ENCODE data around the gene FGFR1OP2. TPM values are rescaled to one million over a fixed set of nuclear protein-coding genes. Genes with fewer than 3 reads are reported as not detected.

The FGFR1OP2 gene
- total and polyA plus RNA-seq, 4 donors, result 11.9 to 76.0 (median 27.6) TPM

DNA sequence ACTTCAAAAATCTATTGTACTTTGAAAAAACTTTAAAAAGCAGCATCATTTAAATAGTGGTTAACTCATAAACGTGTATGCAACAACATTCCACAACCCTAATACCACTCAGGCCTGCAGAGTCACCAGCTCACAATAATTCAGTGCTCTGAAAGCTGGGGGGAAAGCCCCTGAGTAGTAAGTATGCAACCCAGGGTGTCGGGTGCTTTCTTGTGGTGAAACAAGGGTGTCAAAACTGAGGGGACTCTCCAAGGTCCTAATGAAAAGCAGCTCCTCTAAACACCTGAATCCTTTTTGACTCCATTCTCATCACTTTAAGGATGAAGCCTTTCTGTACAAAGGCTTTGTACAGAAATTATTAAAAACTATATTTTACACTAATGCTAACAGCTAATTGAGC, 33.7 kb downstream of the FGFR1OP2 start:
- H3K4me3 ChIP-seq (ENCODE audit: low read depth in 1 of 3, low read length in 3 of 3), result no peak overlapping the region
- TF ChIP-seq, protein P1, sequence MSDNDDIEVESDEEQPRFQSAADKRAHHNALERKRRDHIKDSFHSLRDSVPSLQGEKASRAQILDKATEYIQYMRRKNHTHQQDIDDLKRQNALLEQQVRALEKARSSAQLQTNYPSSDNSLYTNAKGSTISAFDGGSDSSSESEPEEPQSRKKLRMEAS (IDR thresholded peaks at IDR 0.05), result no peak
- TF ChIP-seq EGR1 (IDR thresholded peaks at IDR 0.05; ENCODE audit: low read depth in 2 of 2) (no peak), HNF4G (IDR thresholded peaks at IDR 0.05) (no peak), YY1 (IDR thresholded peaks at IDR 0.05) (no peak), FOXA2 (IDR thresholded peaks at IDR 0.05) (no peak), TAF1 (conservative IDR thresholded peaks at IDR 0.05) (no peak), GABPA (IDR thresholded peaks at IDR 0.05 in 1 of 2, conservative IDR thresholded peaks at IDR 0.05 in 1 of 2) (no peak), NR2F2 (IDR thresholded peaks at IDR 0.05) (no peak), FOXA1 (IDR thresholded peaks at IDR 0.05) (no peak), SP1 (IDR thresholded peaks at IDR 0.05) (no peak), HNF4A (conservative IDR thresholded peaks at IDR 0.05) (no peak), JUND (IDR thresholded peaks at IDR 0.05) (no peak)
- TF ChIP-seq, protein P2, sequence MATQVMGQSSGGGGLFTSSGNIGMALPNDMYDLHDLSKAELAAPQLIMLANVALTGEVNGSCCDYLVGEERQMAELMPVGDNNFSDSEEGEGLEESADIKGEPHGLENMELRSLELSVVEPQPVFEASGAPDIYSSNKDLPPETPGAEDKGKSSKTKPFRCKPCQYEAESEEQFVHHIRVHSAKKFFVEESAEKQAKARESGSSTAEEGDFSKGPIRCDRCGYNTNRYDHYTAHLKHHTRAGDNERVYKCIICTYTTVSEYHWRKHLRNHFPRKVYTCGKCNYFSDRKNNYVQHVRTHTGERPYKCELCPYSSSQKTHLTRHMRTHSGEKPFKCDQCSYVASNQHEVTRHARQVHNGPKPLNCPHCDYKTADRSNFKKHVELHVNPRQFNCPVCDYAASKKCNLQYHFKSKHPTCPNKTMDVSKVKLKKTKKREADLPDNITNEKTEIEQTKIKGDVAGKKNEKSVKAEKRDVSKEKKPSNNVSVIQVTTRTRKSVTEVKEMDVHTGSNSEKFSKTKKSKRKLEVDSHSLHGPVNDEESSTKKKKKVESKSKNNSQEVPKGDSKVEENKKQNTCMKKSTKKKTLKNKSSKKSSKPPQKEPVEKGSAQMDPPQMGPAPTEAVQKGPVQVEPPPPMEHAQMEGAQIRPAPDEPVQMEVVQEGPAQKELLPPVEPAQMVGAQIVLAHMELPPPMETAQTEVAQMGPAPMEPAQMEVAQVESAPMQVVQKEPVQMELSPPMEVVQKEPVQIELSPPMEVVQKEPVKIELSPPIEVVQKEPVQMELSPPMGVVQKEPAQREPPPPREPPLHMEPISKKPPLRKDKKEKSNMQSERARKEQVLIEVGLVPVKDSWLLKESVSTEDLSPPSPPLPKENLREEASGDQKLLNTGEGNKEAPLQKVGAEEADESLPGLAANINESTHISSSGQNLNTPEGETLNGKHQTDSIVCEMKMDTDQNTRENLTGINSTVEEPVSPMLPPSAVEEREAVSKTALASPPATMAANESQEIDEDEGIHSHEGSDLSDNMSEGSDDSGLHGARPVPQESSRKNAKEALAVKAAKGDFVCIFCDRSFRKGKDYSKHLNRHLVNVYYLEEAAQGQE (IDR thresholded peaks at IDR 0.05), result no peak
- TF ChIP-seq, protein P3, sequence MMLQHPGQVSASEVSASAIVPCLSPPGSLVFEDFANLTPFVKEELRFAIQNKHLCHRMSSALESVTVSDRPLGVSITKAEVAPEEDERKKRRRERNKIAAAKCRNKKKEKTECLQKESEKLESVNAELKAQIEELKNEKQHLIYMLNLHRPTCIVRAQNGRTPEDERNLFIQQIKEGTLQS (IDR thresholded peaks at IDR 0.05), result no peak
- TF ChIP-seq, protein P4, sequence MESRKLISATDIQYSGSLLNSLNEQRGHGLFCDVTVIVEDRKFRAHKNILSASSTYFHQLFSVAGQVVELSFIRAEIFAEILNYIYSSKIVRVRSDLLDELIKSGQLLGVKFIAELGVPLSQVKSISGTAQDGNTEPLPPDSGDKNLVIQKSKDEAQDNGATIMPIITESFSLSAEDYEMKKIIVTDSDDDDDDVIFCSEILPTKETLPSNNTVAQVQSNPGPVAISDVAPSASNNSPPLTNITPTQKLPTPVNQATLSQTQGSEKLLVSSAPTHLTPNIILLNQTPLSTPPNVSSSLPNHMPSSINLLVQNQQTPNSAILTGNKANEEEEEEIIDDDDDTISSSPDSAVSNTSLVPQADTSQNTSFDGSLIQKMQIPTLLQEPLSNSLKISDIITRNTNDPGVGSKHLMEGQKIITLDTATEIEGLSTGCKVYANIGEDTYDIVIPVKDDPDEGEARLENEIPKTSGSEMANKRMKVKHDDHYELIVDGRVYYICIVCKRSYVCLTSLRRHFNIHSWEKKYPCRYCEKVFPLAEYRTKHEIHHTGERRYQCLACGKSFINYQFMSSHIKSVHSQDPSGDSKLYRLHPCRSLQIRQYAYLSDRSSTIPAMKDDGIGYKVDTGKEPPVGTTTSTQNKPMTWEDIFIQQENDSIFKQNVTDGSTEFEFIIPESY (IDR thresholded peaks at IDR 0.05), result no peak
- 87% methylated on average over 2 of the region's 2 CpGs for WGBS
- no peak overlapping the region for H3K27ac ChIP-seq (ENCODE audit: low read depth in 1 of 2, low read length in 2 of 2)
- no peaks in the 10 kb centered on the region for H3K4me1 ChIP-seq (ENCODE audit: control insufficient read depth in 4 of 4, insufficient read depth in 4 of 4, low read length in 3 of 4)
- no peaks in the 10 kb centered on the region for H3K27me3 ChIP-seq (ENCODE audit: control insufficient read depth in 4 of 4, insufficient read depth in 4 of 4, low read length in 3 of 4)
- H3K36me3 ChIP-seq (ENCODE audit: control insufficient read depth in 4 of 4, insufficient read depth in 3 of 4, low read depth in 1 of 4, low read length in 3 of 4), result peaks cover 0 to 36% (median 22%) of the 10 kb centered on the region in 4 donors
- H3K9ac ChIP-seq (ENCODE audit: low read depth in 1 of 2, low read length in 2 of 2), result no peak overlapping the region
- no peak for DNase-seq (ENCODE audit: low spot score)
- no peaks in the 10 kb centered on the region for H3K9me3 ChIP-seq (ENCODE audit: control insufficient read depth in 4 of 4, low read length in 3 of 4)

DNA sequence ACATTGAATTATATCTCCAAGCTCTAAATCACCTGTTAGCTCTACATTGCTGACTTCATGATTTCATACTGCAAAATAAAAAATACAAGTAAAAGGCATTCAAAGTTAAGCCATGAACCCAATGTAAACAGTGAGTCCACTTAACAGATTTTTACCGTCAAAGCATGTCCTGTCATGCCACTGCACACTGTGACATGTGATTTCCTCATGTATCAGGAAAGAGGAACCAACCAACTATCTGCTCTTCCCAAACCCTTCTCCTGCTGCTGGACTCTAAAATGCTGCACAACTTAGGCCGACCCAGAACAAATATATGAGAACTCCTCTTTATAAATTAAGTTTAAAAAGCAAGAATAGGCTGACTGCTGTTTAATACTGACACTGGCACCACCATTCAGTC, 38.4 kb downstream of the FGFR1OP2 start:
- Histone ChIP-seq H3K36me3 (ENCODE audit: control insufficient read depth in 4 of 4, insufficient read depth in 3 of 4, low read depth in 1 of 4, low read length in 3 of 4) (peaks cover 4 to 49% (median 24%) of the 10 kb centered on the region in 4 donors), H3K4me1 (ENCODE audit: control insufficient read depth in 4 of 4, insufficient read depth in 4 of 4, low read length in 3 of 4) (no peaks in the 10 kb centered on the region), H3K27ac (ENCODE audit: low read depth in 1 of 2, low read length in 2 of 2) (no peak overlapping the region), H3K9me3 (ENCODE audit: control insufficient read depth in 4 of 4, low read length in 3 of 4) (no peaks in the 10 kb centered on the region), H3K27me3 (ENCODE audit: control insufficient read depth in 4 of 4, insufficient read depth in 4 of 4, low read length in 3 of 4) (no peaks in the 10 kb centered on the region), H3K9ac (ENCODE audit: low read depth in 1 of 2, low read length in 2 of 2) (no peak overlapping the region), H3K4me3 (ENCODE audit: low read depth in 1 of 3, low read length in 3 of 3) (no peak overlapping the region)
- 84% methylated on average over 2 of the region's 2 CpGs for WGBS
- TF ChIP-seq, protein P5, sequence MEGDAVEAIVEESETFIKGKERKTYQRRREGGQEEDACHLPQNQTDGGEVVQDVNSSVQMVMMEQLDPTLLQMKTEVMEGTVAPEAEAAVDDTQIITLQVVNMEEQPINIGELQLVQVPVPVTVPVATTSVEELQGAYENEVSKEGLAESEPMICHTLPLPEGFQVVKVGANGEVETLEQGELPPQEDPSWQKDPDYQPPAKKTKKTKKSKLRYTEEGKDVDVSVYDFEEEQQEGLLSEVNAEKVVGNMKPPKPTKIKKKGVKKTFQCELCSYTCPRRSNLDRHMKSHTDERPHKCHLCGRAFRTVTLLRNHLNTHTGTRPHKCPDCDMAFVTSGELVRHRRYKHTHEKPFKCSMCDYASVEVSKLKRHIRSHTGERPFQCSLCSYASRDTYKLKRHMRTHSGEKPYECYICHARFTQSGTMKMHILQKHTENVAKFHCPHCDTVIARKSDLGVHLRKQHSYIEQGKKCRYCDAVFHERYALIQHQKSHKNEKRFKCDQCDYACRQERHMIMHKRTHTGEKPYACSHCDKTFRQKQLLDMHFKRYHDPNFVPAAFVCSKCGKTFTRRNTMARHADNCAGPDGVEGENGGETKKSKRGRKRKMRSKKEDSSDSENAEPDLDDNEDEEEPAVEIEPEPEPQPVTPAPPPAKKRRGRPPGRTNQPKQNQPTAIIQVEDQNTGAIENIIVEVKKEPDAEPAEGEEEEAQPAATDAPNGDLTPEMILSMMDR (IDR thresholded peaks at IDR 0.05; ENCODE audit: low read depth, low read length, missing input control), result no peak
- TF ChIP-seq EGR1 (IDR thresholded peaks at IDR 0.05; ENCODE audit: low read depth in 2 of 2) (no peak), TAF1 (conservative IDR thresholded peaks at IDR 0.05) (no peak), GABPA (IDR thresholded peaks at IDR 0.05 in 1 of 2, conservative IDR thresholded peaks at IDR 0.05 in 1 of 2) (no peak), SP1 (IDR thresholded peaks at IDR 0.05) (no peak), YY1 (IDR thresholded peaks at IDR 0.05) (no peak), FOXA2 (IDR thresholded peaks at IDR 0.05) (no peak), HNF4G (IDR thresholded peaks at IDR 0.05) (no peak), HNF4A (conservative IDR thresholded peaks at IDR 0.05) (no peak)
- TF ChIP-seq, protein P4 (IDR thresholded peaks at IDR 0.05), result no peak
- TF ChIP-seq, protein P1 (IDR thresholded peaks at IDR 0.05), result no peak
- DNase-seq (ENCODE audit: low spot score), result no peak

Measured in liver (tissue), 9 donors.